Transverse colon (tissue), 4 donors: ENCODE measurements around the gene GPD1L.

Source experiments
- EP300 ChIP-seq: sonication (generic); formaldehyde crosslinking; IDR thresholded peaks from one replicate; pipeline ENCODE4 v1.6.1; 2017; ENCODE audit warnings: antibody characterized with exemption, low read depth
- POLR2A ChIP-seq: fragments of 450-650 bp; IDR thresholded peaks from one replicate; pipeline ENCODE4 v1.6.1; 2016; ENCODE audit warnings: antibody characterized with exemption, mild to moderate bottlenecking, moderate library complexity
- POLR2AphosphoS5 ChIP-seq, 3 donors: sonication (generic); formaldehyde crosslinking; IDR thresholded peaks; one replicate each; pipeline ENCODE4 v1.6.1; 2016; ENCODE audit warnings: antibody characterized with exemption in 3 of 3
- TF ChIP-seq, protein P1 (sequence below), 5 experiments: fragments of 200-600 bp in 3 of 5; fragments of 450-650 bp in 2 of 5; sonication (generic) in 3 of 5; IDR thresholded peaks; 1 replicate in 2 of 5; 2 replicates in 3 of 5; pipeline ENCODE4 v1.5.1; 2016 to 2017; ENCODE audit warnings: antibody characterized with exemption in 5 of 5, inconsistent platforms in 3 of 5, mild to moderate bottlenecking in 2 of 5, moderate library complexity in 1 of 5

GRCh38 chr3:32165442-32165841 lies 59.0 kb downstream of the GPD1L start:
- TF ChIP-seq, protein P1, sequence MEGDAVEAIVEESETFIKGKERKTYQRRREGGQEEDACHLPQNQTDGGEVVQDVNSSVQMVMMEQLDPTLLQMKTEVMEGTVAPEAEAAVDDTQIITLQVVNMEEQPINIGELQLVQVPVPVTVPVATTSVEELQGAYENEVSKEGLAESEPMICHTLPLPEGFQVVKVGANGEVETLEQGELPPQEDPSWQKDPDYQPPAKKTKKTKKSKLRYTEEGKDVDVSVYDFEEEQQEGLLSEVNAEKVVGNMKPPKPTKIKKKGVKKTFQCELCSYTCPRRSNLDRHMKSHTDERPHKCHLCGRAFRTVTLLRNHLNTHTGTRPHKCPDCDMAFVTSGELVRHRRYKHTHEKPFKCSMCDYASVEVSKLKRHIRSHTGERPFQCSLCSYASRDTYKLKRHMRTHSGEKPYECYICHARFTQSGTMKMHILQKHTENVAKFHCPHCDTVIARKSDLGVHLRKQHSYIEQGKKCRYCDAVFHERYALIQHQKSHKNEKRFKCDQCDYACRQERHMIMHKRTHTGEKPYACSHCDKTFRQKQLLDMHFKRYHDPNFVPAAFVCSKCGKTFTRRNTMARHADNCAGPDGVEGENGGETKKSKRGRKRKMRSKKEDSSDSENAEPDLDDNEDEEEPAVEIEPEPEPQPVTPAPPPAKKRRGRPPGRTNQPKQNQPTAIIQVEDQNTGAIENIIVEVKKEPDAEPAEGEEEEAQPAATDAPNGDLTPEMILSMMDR (IDR thresholded peaks at IDR 0.05) = no peak
- TF ChIP-seq POLR2A (no peak), POLR2AphosphoS5 (IDR thresholded peaks at IDR 0.05) (no peak), EP300 (no peak)
